Chondrocyte (in vitro differentiated cells): ENCODE data around the gene KLHL20. TPM values are rescaled to one million over a fixed set of nuclear protein-coding genes. Genes with fewer than 3 reads are reported as not detected.
"Not testable (repeated sequence)": the region's sequence is repeated elsewhere in the genome, so short reads cannot be mapped to it uniquely, and the experiment has no call there.

Source experiments
- DNase-seq: peaks from one replicate; pipeline ENCODE4 v3.0.0; 2021; ENCODE audit warnings: mixed read lengths, low spot score
- H3K27ac Mint-ChIP-seq: one replicate; pipeline ENCODE4 v1.8.0; 2021; ENCODE audit warnings: mild to moderate bottlenecking, moderate library complexity, mixed read lengths; ENCODE audit not compliant: unreplicated experiment
- H3K27me3 Mint-ChIP-seq: 2 replicates; pipeline ENCODE4 v1.8.0; 2021; ENCODE audit warnings: low read depth, mixed read lengths
- H3K36me3 Mint-ChIP-seq: 2 replicates; pipeline ENCODE4 v1.8.0; 2021; ENCODE audit warnings: low read depth, mixed read lengths
- H3K4me1 Mint-ChIP-seq: 2 replicates; pipeline ENCODE4 v1.8.0; 2021; ENCODE audit warnings: low read depth, mild to moderate bottlenecking, mixed read lengths
- H3K4me3 Mint-ChIP-seq: one replicate; pipeline ENCODE4 v1.8.0; 2021; ENCODE audit warnings: mild to moderate bottlenecking, moderate library complexity, mixed read lengths; ENCODE audit not compliant: unreplicated experiment
- H3K9me3 Mint-ChIP-seq: 2 replicates; pipeline ENCODE4 v1.8.0; 2021; ENCODE audit warnings: low read depth, mixed read lengths
- total RNA-seq: library from RNA; stranded (reverse); gene quantifications from 3 replicates; pipeline ENCODE4 v1.2.1, GENCODE V29; 2021
- TF ChIP-seq, protein P1 (sequence below): fragments of 200-600 bp; sonication (generic); IDR thresholded peaks from 2 replicates; pipeline ENCODE4 v1.5.0; 2021; ENCODE audit warnings: antibody characterized with exemption, mild to moderate bottlenecking, moderate library complexity

Gene KLHL20
- total RNA-seq, 1 donor from 2014 or later: 29.2 TPM

DNA sequence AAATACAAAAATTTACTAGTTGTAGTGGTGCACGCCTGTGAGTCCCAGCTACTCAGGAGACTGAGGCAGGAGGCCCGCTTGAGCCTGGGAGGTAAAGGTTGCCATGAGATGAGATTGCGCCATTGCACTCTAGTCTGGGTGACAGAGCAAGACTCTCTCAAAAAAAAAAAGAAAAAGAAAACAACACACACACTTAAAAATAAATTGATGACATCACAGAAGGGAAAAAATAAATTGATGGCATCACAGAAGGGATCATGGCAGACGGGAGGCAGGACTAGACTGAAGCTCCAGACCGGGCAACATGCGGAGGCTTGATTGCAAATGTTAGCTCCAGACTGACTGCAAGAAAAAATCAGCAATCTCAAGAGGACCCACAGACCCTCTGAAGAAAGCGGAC lies 43.3 kb downstream of the KLHL20 start:
- Mint-ChIP-seq H3K27ac (no peak overlapping the region), H3K4me1 (no peaks in the 10 kb centered on the region), H3K9me3 (peaks cover 36% of the 10 kb centered on the region), H3K4me3 (no peak overlapping the region), H3K27me3 (no peaks in the 10 kb centered on the region), H3K36me3 (peaks cover 65% of the 10 kb centered on the region)
- no peak for DNase-seq
- TF ChIP-seq, protein P1, sequence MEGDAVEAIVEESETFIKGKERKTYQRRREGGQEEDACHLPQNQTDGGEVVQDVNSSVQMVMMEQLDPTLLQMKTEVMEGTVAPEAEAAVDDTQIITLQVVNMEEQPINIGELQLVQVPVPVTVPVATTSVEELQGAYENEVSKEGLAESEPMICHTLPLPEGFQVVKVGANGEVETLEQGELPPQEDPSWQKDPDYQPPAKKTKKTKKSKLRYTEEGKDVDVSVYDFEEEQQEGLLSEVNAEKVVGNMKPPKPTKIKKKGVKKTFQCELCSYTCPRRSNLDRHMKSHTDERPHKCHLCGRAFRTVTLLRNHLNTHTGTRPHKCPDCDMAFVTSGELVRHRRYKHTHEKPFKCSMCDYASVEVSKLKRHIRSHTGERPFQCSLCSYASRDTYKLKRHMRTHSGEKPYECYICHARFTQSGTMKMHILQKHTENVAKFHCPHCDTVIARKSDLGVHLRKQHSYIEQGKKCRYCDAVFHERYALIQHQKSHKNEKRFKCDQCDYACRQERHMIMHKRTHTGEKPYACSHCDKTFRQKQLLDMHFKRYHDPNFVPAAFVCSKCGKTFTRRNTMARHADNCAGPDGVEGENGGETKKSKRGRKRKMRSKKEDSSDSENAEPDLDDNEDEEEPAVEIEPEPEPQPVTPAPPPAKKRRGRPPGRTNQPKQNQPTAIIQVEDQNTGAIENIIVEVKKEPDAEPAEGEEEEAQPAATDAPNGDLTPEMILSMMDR: no peak

DNA sequence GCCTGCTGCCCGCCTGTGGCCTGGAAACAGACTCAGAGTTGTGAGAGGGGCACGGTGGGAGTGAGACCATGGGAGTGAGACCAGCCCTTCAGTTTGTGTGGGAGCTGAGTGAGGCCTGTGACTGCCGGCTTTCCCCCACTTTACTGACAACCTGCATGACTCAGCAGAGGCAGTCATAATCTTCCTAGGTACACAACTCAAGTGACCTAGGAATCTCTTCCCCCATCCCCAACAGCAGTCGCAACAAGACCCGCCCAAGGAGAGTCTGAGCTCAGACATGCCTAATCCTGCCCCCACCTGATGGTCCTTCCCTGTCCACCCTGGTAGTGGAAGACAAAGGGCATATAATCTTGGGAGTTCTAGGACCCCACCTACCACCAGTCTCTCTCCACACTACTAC lies 44.2 kb downstream of the KLHL20 start:
- no peak for DNase-seq
- H3K9me3 Mint-ChIP-seq: peaks cover 45% of the 10 kb centered on the region
- no peak overlapping the region for H3K27ac Mint-ChIP-seq
- TF ChIP-seq, protein P1: no peak
- H3K27me3 Mint-ChIP-seq: no peaks in the 10 kb centered on the region
- no peak overlapping the region for H3K4me3 Mint-ChIP-seq
- peaks cover 66% of the 10 kb centered on the region for H3K36me3 Mint-ChIP-seq
- H3K4me1 Mint-ChIP-seq: no peaks in the 10 kb centered on the region

DNA sequence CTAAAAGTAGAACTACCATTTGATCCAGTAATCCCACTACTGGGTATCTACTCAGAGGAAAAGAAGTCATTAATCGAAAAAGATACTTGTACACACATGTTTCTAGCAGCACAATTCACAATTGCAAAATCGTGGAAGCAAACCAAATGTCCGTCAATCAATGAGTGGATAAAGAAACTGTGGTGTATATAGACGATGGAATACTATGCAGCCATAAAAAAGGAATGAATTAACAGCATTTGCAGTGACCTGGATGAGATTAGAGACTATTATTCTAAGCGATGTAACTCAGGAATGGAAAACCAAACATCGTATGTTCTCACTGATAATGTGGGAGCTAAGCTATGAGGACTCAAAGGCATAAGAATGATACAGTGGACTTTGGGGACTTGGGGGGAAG lies 49.5 kb downstream of the KLHL20 start:
- H3K36me3 Mint-ChIP-seq: peaks cover 51% of the 10 kb centered on the region
- not testable (repeated sequence) for H3K27ac Mint-ChIP-seq, H3K27me3 Mint-ChIP-seq, DNase-seq, H3K4me3 Mint-ChIP-seq, H3K4me1 Mint-ChIP-seq
- peaks cover 52% of the 10 kb centered on the region for H3K9me3 Mint-ChIP-seq

DNA sequence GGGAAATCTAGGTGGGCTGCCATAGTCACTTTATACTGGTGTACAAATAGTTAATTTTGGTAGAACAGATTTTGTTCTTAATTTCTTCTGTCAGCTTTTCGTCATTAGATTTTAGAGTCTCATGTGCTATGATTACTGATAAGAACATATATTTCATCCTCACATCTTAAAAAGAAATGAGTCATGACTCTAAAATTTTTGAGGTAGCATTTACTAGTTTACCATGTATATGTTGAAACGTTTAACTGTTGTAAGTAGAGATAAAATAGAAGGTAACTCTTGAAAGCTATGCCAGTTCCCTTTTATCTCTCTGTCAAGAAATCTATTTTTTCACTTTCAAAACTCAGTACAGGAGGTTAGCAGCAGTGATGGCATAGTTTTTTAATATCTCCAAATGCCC lies 53.4 kb downstream of the KLHL20 start:
- H3K27me3 Mint-ChIP-seq: no peaks in the 10 kb centered on the region
- TF ChIP-seq, protein P1: no peak
- no peaks in the 10 kb centered on the region for H3K4me1 Mint-ChIP-seq
- H3K4me3 Mint-ChIP-seq: no peak overlapping the region
- peaks cover 21% of the 10 kb centered on the region for H3K36me3 Mint-ChIP-seq
- peaks cover 17% of the 10 kb centered on the region for H3K9me3 Mint-ChIP-seq
- H3K27ac Mint-ChIP-seq: no peak overlapping the region
- DNase-seq: no peak

DNA sequence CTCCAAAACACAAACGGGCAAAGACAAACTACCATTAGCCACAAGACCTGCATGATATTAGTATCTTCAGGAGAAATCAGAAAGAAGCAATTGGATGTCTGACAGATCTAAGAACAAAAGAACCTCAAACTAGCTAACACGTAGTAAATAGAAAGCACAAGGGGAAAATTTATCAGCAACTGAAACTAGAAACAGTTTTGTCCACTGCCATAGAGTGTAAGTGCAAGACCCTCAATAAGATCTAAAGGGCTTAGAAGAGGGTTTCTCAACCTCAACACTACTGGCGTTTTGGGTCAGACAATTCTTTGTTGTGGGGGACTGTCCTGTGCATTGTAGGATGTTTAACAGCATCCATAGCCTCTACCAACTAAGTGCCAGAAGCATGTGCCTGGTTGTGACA lies 54.0 kb downstream of the KLHL20 start:
- H3K27ac Mint-ChIP-seq: no peak overlapping the region

DNA sequence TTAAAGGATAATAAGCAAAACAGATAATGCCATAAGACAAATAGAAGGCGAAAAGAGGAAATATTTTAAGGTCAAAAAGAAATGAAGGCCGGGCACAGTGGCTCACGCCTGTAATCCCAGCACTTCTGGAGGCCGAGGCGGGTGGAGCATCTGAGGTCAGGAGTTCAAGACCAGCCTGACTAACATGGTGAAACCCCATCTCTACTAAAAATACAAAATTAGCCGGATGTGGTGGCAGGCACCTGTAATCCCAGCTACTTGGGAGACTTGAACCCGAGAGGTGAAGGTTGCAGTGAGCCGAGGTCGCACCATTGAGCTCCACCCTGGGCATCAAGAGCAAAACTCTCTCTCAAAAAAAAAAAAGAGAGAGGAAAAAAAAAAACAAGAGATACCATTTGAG lies 55.5 kb downstream of the KLHL20 start:
- DNase-seq, H3K27ac Mint-ChIP-seq, H3K4me3 Mint-ChIP-seq, H3K27me3 Mint-ChIP-seq, H3K4me1 Mint-ChIP-seq, H3K9me3 Mint-ChIP-seq: not testable (repeated sequence)
- peaks cover 16% of the 10 kb centered on the region for H3K36me3 Mint-ChIP-seq

More for the DNA sequence above, 54.0 kb downstream of the KLHL20 start:
- Mint-ChIP-seq H3K27me3 (no peaks in the 10 kb centered on the region), H3K4me3 (no peak overlapping the region), H3K4me1 (no peaks in the 10 kb centered on the region), H3K9me3 (peaks cover 11% of the 10 kb centered on the region), H3K36me3 (peaks cover 17% of the 10 kb centered on the region)
- TF ChIP-seq, protein P1: no peak
- DNase-seq: no peak
